Measurements from ENCODE around the gene NKTR. TPM values are rescaled to one million over a fixed set of nuclear protein-coding genes. Genes with fewer than 3 reads are reported as not detected.
A peak's percentile ranks its signal among the peaks of the same experiment; 100 is the strongest.

Gene NKTR
- total RNA-seq, 1 experiment from 2014 or later, result 79.8 TPM

GRCh38 chr3:42631620-42632019 is 31.1 kb downstream of the NKTR start:
- Histone ChIP-seq H3K9me3 (ENCODE audit: control insufficient read depth, low read depth, low read length) (no peaks in the 10 kb centered on the region), H3K23ac (ENCODE audit: insufficient read length, low read depth, low read length) (no peak overlapping the region), H3K27me3 (ENCODE audit: insufficient read depth, low read length) (no peaks in the 10 kb centered on the region), H3K79me1 (ENCODE audit: insufficient read depth, low read depth, low read length, poor library complexity, severe bottlenecking) (no peaks in the 10 kb centered on the region), H2AFZ (ENCODE audit: low read length) (no peak overlapping the region), H4K20me1 (ENCODE audit: control insufficient read depth, insufficient read depth, insufficient read length) (peaks cover 3% of the 10 kb centered on the region), H3K18ac (ENCODE audit: insufficient read length, low read depth, low read length) (no peak overlapping the region), H3K23me2 (ENCODE audit: insufficient read length, low read depth, low read length, poor library complexity, severe bottlenecking) (no peaks in the 10 kb centered on the region), H3K4me2 (ENCODE audit: insufficient read depth, insufficient read length, low read length) (no peak overlapping the region), H2BK20ac (ENCODE audit: low read depth, low read length, poor library complexity, severe bottlenecking) (no peak overlapping the region), H3K4ac (ENCODE audit: low read depth, low read length) (no peak overlapping the region), H2BK15ac (ENCODE audit: low read depth, low read length) (no peak overlapping the region), H2BK5ac (ENCODE audit: insufficient read length, low read length) (no peak overlapping the region), H4K91ac (ENCODE audit: insufficient read length, low read depth, low read length) (no peak overlapping the region), H3K79me2 (ENCODE audit: insufficient read depth, low read length) (no peaks in the 10 kb centered on the region), H3K9ac (ENCODE audit: extremely low read depth, insufficient read length, low read length) (no peak overlapping the region), H2BK12ac (ENCODE audit: insufficient read length, low read depth, low read length) (no peak overlapping the region), H2AK5ac (ENCODE audit: insufficient read length, low read length) (no peak overlapping the region), H3K4me1 (ENCODE audit: insufficient read depth, low read length) (no peaks in the 10 kb centered on the region; the same call in 1 of the 2 replicates), H3K14ac (ENCODE audit: insufficient read depth, low read length) (no peak overlapping the region), H3K27ac (ENCODE audit: insufficient read length, low read depth, low read length) (peak overlapping the region; percentile 0), H4K8ac (replicated peaks; ENCODE audit: insufficient read length, low read depth, low read length) (no peak overlapping the region), H4K5ac (ENCODE audit: insufficient read length, low read depth, low read length) (no peak overlapping the region), H2BK120ac (ENCODE audit: low read depth, low read length, poor library complexity, severe bottlenecking) (no peak overlapping the region), H3T11ph (ENCODE audit: low read length) (no peak overlapping the region), H3K56ac (ENCODE audit: insufficient read length, low read depth, low read length) (no peak overlapping the region)
- Mint-ChIP-seq H3K27ac (peak overlapping the region; percentile 88 to 96 (median 92); a peak in 6 of 7 replicates), H3K9me3 (no peaks in the 10 kb centered on the region), H3K36me3 (ENCODE audit: insufficient read depth in 1 of 3, low read depth in 3 of 3) (peaks cover 21 to 60% (median 37%) of the 10 kb centered on the region in 3 experiments; a peak in 5 of 7 replicates), H3K4me3 (peak overlapping the region in 1 of 2 experiments; percentile 47; a peak in 2 of 5 replicates), H3K4me1 (peaks cover 32 to 37% of the 10 kb centered on the region in 2 experiments), H3K27me3 (ENCODE audit: low read depth) (no peaks in the 10 kb centered on the region)
- DNase-seq, result peak; percentile 40
- WGBS (ENCODE audit: extremely low coverage, insufficient read length, low lambda C conversion rate), result no CpG with 5 or more reads among the region's 2 CpGs
- no peak for TF ChIP-seq CTCF (conservative IDR thresholded peaks at IDR 0.05)

Data from H9 (cell line).